Measurements from ENCODE around the gene FHIT.

Gene FHIT

GRCh38 chr3:59731943-59732342 lies 1519.3 kb downstream of the FHIT start:
- H3K4me3 ChIP-seq (ENCODE audit: low read depth in 1 of 2, low read length in 1 of 2) = no peak overlapping the region
- no peaks in the 10 kb centered on the region for H3K36me3 ChIP-seq
- H3K27me3 ChIP-seq = no peaks in the 10 kb centered on the region
- H3K9me3 ChIP-seq = no peaks in the 10 kb centered on the region
- H3K4me1 ChIP-seq (ENCODE audit: control insufficient read depth in 1 of 2, insufficient read depth in 1 of 2, low read depth in 1 of 2, low read length in 1 of 2) = peaks cover 20 to 21% of the 10 kb centered on the region in 2 experiments
- H3K27ac ChIP-seq = peak overlapping the region; percentile 74
- no peak for TF ChIP-seq CTCF (IDR thresholded peaks at IDR 0.05)

GRCh38 chr3:59730591-59730990 lies 1520.7 kb downstream of the FHIT start:
- H3K36me3 ChIP-seq = no peaks in the 10 kb centered on the region
- no peaks in the 10 kb centered on the region for H3K9me3 ChIP-seq
- no peak overlapping the region for H3K27ac ChIP-seq
- H3K27me3 ChIP-seq = no peaks in the 10 kb centered on the region
- peaks cover 20 to 21% of the 10 kb centered on the region in 2 experiments for H3K4me1 ChIP-seq (ENCODE audit: control insufficient read depth in 1 of 2, insufficient read depth in 1 of 2, low read depth in 1 of 2, low read length in 1 of 2)
- H3K4me3 ChIP-seq (ENCODE audit: low read depth in 1 of 2, low read length in 1 of 2) = no peak overlapping the region
- no peak for TF ChIP-seq CTCF (IDR thresholded peaks at IDR 0.05)

- Histone ChIP-seq H3K27ac (no peak overlapping the region), H3K4me1 (ENCODE audit: control insufficient read depth in 1 of 2, insufficient read depth in 1 of 2, low read depth in 1 of 2, low read length in 1 of 2) (peaks cover 20 to 21% of the 10 kb centered on the region in 2 experiments), H3K9me3 (no peaks in the 10 kb centered on the region), H3K36me3 (no peaks in the 10 kb centered on the region), H3K27me3 (no peaks in the 10 kb centered on the region), H3K4me3 (ENCODE audit: low read depth in 1 of 2, low read length in 1 of 2) (no peak overlapping the region)
- TF ChIP-seq CTCF (IDR thresholded peaks at IDR 0.05) = no peak
These were observed 1522.7 kb downstream of the FHIT start for GRCh38 chr3:59728587-59728908.

- no peak for TF ChIP-seq CTCF (IDR thresholded peaks at IDR 0.05)
- Histone ChIP-seq H3K36me3 (no peaks in the 10 kb centered on the region), H3K9me3 (no peaks in the 10 kb centered on the region)
These were observed 1523.2 kb downstream of the FHIT start for GRCh38 chr3:59727902-59728586.

GRCh38 chr3:59726279-59726678 lies 1525.0 kb downstream of the FHIT start:
- no peaks in the 10 kb centered on the region for H3K27me3 ChIP-seq
- peaks cover under 1 to 1% of the 10 kb centered on the region in 2 experiments for H3K4me1 ChIP-seq (ENCODE audit: control insufficient read depth in 1 of 2, insufficient read depth in 1 of 2, low read depth in 1 of 2, low read length in 1 of 2)
- no peak for TF ChIP-seq CTCF (IDR thresholded peaks at IDR 0.05)
- H3K27ac ChIP-seq = no peak overlapping the region
- no peaks in the 10 kb centered on the region for H3K9me3 ChIP-seq
- H3K36me3 ChIP-seq = no peaks in the 10 kb centered on the region
- H3K4me3 ChIP-seq (ENCODE audit: low read depth in 1 of 2, low read length in 1 of 2) = no peak overlapping the region

More at GRCh38 chr3:59727902-59728586, 1523.2 kb downstream of the FHIT start:
- H3K27me3 ChIP-seq = no peaks in the 10 kb centered on the region
- H3K4me3 ChIP-seq (ENCODE audit: low read depth in 1 of 2, low read length in 1 of 2) = no peak overlapping the region
- H3K27ac ChIP-seq = no peak overlapping the region
- peaks cover 18% of the 10 kb centered on the region in 2 experiments for H3K4me1 ChIP-seq (ENCODE audit: control insufficient read depth in 1 of 2, insufficient read depth in 1 of 2, low read depth in 1 of 2, low read length in 1 of 2)

Data from neutrophil (primary cell).